RWPE1 (cell line): ENCODE measurements around the gene PARP14.
"Not testable (repeated sequence)": the region's sequence is repeated elsewhere in the genome, so short reads cannot be mapped to it uniquely, and the experiment has no call there.

ENCODE experiments used
- CTCF ChIA-PET: fragments of 350-600 bp; sonication (Branson Sonifier 250); formaldehyde crosslinking; extraction: SDS; loops from one replicate; lab custom pipeline; 2021; lab: Yijun Ruan, JAX
- POLR2A ChIA-PET: fragments of 400-600 bp; formaldehyde crosslinking; extraction: SDS; loops from one replicate; lab custom pipeline; 2020; ENCODE audit warnings: antibody characterized with exemption; ENCODE audit not compliant: low non-redundant PET; lab: Yijun Ruan, JAX
- DNase-seq: peaks from one replicate; pipeline ENCODE4 v3.0.0; 2012; ENCODE audit warnings: low spot score
- H3K27ac ChIP-seq: fragments of 450-650 bp; 2 replicates; pipeline ENCODE4 v1.5.1; 2017
- CTCF ChIP-seq: fragments of 450-650 bp; conservative IDR thresholded peaks from 2 replicates; pipeline ENCODE4 v1.5.1; 2017; ENCODE audit warnings: low read depth, mild to moderate bottlenecking

Gene PARP14

GRCh38 chr3:122728186-122728585, 47.5 kb downstream of the PARP14 start:
- no peak overlapping the region for H3K27ac ChIP-seq
- no peak for DNase-seq
- TF ChIP-seq CTCF, result no peak
- ChIA-PET CTCF (no interaction called here), POLR2A (no interaction called here)

GRCh38 chr3:122728756-122729514, 48.3 kb downstream of the PARP14 start:
- CTCF ChIA-PET, result interaction anchor here (0.6 kb wide), 1 partner anchor 85 kb away, joined by 4 read pairs; no protein-coding TSS in a partner anchor
- no peak for DNase-seq
- POLR2A ChIA-PET, result no interaction called here
- no peak overlapping the region for H3K27ac ChIP-seq
- no peak for TF ChIP-seq CTCF

GRCh38 chr3:122730240-122730639, 49.6 kb downstream of the PARP14 start:
- ChIA-PET POLR2A (no interaction called here), CTCF (no interaction called here)
- H3K27ac ChIP-seq, result no peak overlapping the region
- no peak for TF ChIP-seq CTCF
- DNase-seq, result no peak

- POLR2A ChIA-PET, DNase-seq, CTCF ChIA-PET: not testable (repeated sequence)
- peak overlapping the region; percentile 18; the same call in 1 of the 2 replicates for H3K27ac ChIP-seq
These were observed 52.3 kb downstream of the PARP14 start for GRCh38 chr3:122732682-122733525.

- no peak for TF ChIP-seq CTCF
- ChIA-PET CTCF (interaction anchor here (0.7 kb wide), 1 partner anchor 16 kb away, joined by 3 read pairs; no protein-coding TSS in a partner anchor), POLR2A (no interaction called here)
- DNase-seq, result no peak
- no peak overlapping the region for H3K27ac ChIP-seq
These were observed 58.5 kb downstream of the PARP14 start for GRCh38 chr3:122739172-122739571.

GRCh38 chr3:122742234-122742633, 61.6 kb downstream of the PARP14 start:
- ChIA-PET CTCF (interaction anchor here (0.5 kb wide), 1 partner anchor 27 kb away, joined by 5 read pairs; no protein-coding TSS in a partner anchor), POLR2A (no interaction called here)
- no peak overlapping the region for H3K27ac ChIP-seq
- no peak for TF ChIP-seq CTCF
- no peak for DNase-seq
